GM12873 (cell line): ENCODE measurements around the gene ZNF12.

Experiments used
- TF ChIP-seq, protein P1 (sequence below): IDR thresholded peaks from 2 replicates; pipeline ENCODE4 v1.5.1; 2012; ENCODE audit warnings: low read depth, mild to moderate bottlenecking, moderate library complexity, low read length, control low read depth; ENCODE audit not compliant: insufficient read depth; ENCODE audit errors: missing control alignments

Gene ZNF12

DNA sequence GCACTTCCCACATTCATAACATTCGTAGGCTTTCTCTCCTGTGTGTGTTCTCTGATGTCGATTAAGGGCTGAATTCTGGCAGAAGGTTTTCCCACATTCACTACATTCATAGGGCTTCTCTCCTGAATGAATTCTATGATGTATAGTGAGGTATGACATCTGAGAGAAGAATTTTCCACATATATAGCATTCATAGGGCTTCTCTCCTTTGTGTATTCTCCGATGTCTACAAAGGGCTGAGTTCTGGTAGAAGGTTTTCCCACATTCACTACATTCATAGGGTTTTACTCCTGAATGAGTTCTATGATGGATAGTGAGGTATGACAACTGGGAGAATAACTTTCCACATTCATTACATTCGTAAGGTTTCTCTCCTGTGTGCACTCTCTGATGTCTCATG is 15.6 kb downstream of the ZNF12 start:
- TF ChIP-seq, protein P1, sequence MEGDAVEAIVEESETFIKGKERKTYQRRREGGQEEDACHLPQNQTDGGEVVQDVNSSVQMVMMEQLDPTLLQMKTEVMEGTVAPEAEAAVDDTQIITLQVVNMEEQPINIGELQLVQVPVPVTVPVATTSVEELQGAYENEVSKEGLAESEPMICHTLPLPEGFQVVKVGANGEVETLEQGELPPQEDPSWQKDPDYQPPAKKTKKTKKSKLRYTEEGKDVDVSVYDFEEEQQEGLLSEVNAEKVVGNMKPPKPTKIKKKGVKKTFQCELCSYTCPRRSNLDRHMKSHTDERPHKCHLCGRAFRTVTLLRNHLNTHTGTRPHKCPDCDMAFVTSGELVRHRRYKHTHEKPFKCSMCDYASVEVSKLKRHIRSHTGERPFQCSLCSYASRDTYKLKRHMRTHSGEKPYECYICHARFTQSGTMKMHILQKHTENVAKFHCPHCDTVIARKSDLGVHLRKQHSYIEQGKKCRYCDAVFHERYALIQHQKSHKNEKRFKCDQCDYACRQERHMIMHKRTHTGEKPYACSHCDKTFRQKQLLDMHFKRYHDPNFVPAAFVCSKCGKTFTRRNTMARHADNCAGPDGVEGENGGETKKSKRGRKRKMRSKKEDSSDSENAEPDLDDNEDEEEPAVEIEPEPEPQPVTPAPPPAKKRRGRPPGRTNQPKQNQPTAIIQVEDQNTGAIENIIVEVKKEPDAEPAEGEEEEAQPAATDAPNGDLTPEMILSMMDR, result no peak

DNA sequence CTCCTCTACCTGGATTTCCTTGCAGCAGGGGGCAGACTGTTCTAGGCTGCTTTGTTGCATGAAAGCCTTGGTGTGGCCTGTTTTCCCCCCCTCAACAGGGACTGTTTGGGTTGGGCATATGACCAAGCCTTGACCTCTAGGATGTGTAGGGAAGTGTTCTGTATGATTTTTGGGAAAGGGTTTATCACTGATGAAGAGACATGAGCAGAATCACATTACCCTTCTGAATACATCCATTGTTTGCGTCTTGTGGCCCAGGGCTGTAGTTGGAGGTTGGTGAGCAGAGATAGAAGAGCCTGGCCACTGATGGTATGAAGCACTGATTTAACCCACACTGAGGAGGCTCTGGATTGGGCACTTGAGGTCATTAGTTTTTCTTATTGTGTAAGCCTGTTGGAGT is 26.6 kb downstream of the ZNF12 start:
- TF ChIP-seq, protein P1, result no peak

DNA sequence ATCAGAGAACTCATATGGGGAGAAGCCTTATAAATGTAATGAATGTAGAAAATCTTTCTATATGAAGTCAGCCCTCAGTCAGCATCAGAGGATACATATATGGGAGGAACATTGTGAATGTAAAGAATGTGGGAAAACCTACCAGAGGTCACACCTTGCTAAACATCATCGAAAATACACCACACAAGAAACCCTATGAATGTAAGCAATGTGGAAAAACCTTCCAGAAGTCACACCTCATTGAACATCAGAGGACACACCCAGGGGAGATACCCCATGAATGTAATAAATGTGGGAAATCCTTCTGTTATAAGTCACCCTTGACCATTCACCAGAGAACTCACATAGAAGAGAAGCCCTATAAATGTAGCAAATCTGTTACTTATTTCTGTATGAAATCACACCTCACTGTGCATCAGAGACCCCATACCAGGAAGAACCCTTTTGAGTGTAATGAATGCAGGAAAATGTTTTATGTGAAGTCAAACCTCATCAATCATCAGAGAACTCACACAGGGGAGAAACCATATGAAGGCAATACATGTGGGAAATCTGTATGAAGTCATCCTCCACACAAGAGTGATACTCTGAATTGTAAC is 30.8 kb downstream of the ZNF12 start:
- TF ChIP-seq, protein P1, result no peak

DNA sequence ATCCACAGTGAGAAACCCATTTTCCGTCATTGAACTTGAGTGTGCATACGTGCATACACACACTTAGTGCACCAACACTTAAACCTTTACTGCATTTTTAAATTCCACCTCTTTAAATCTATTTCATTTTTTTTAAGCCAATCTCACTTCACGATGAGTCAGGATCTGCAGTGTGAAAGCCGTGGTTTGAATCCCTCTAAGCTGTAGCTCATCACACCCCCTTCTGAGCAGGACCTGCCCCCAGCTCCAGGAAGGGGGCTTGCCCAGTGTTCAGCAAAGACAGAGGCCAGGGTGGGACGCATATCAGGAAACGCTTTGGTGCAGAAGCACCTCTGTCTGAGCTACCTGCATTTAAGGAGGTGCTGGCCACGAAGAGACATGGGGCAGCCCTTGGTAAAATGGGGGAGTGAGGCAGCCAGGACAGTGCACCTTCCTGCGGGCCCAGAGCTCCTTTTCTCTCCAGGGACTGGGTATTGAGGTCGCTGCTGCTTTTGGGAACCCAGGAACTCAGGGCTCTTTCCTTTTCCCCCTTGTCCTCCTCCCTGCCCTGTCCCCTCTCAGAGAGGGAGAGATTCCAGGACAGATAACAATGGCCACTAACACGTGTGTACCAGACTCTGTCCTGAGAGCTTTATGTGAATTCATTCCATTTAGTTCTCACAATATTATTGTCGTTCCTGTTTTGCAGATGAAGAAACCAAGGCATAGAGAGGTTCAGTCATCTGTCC is 48.0 kb downstream of the ZNF12 start:
- TF ChIP-seq, protein P1, result no peak

DNA sequence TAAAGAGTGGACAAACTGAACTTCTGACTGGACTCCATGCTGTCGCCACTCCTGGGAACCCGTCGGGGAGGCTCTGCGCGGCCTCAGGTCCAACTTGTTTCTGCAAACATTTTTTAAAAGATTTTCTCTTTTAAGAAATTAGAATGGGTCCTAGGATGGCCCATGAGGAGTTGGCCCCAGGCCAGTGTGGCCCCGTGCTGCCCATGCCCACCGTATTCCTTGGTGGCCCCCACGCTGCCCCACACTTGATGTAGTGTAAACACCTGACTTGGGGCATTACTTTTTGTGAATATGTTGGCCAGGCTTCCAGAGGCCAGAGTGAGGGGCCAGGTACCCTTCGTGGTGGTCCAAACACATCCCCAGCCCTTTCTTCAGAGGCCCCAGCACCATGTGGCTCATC is 50.3 kb downstream of the ZNF12 start:
- TF ChIP-seq, protein P1, result no peak

DNA sequence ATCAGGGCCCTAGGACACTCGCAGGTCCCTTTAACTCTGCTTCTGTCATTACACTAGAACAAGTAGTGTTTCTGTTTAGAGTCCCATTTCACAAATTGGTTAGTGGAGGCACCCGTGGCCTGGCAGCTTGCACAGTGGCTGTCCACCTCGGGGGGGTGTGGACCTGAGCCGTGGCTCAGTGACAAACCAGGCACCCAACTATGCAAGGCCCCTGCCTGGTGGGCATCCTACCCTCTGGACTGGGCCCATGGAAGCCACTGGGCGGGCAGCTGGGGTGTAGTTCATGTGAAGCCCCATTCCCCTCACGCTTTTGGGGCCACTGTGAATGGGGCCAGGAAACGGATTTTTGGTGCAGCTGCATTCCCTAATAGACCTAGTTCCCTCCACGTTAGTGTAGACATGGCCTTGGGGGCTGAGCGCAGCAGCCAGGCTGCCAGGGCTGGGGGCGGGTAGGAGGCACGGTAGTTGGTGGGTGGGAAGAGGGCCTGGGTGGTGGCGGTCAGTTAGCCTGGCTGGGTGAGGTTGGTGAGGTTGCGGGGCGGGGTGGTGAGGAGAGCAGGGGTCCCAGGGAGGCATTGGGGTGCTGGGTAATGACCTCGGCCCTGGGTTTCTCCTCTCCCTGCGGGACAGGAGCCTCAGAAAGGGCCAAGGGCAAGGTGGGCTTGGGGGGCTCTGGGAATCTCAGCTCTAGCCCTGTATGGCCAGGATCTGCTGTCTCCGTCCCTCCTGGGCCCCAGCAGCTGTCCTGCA is 50.9 kb downstream of the ZNF12 start:
- TF ChIP-seq, protein P1, result no peak
